GM18907 (cell line): ENCODE results near the gene CCDC78.
"Not testable (repeated sequence)": the region's sequence is repeated elsewhere in the genome, so short reads cannot be mapped to it uniquely, and the experiment has no call there.

Source experiments
- ATAC-seq: cut with Tn5 transposase; IDR thresholded peaks from one replicate; pipeline ENCODE4 v1.9.1; 2021; ENCODE audit warnings: mild to moderate bottlenecking, moderate library complexity; ENCODE audit not compliant: unreplicated experiment

CCDC78 gene

DNA sequence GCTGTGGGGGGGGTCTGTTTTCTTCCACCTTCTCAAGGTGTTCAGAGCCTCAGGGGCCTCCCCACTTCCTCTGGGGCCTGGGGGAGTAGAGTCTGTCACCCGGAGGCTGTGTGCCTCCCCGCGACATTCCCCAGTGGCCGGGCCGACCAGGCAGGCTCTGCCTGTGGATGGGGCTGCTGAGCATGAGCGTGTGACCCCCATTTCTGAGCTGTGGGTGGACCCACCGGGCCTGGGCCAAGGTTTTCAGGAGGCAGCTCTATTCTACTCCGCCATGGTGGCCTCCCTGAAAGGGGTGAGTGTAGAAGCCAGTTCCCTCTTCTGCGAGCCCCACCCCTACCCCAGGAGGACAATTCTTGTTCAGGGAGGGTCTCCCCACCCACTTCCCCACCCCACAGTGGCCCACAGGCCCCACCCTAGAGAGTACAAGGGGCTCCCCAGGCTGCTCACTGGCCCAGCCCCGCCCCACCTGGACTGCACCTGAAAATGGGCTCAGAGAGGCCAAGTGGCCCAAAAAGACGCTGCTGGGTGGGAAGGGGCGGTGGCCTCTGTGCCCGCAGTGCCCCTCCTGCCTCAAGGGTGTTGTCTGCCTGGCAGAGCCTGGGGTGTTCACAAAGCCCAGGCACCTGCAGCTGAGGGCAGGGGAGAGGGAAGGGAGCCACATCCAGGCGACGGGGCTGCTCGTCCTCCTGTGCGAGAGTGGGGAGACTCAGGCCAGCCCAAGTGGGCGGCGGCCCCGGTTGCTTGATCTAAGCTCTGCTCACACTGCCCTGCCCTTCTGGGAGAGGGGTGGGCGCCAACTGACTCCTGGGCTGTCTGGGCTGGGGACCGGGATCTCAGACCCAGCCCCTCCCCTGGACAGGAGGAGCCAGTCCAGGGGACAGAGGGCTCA is 35.6 kb upstream of the CCDC78 start:
- no peak for ATAC-seq

DNA sequence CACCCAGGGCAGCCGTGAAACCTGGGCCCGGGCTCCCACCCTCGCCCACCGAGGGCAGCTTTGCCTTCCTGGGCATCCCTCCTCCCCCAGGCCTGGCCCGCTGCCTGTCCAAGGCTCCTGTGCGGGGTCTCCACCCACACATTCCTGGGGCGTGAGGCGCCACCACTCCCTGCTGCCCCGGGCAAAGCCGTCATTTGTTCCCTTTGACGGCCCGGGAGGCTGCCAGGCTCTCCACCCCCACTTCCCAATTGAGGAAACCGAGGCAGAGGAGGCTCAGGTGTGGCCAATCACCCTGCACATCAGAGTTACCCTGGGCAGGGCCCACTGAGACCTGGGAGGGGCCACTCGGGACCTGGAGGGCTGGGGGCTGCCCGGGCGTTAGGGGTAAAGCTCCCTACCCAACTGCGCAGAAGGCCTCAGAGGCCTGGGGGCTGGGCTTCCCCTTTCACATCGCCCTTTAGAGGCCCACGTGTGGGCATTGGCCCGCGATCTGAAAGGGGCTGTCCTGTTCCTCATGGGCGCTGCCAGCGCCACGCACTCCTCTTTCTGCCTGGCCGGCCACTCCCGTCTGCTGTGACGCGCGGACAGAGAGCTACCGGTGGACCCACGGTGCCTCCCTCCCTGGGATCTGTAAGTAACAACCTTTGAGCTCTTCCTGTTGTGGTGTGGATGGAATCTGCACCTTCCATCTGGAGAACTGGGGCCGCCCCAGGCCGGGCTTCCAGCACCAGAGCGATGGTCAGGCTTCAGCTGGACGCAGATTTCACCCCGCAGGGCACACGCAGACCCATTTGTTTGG is 34.5 kb upstream of the CCDC78 start, which contains the start of gene MSLN:
TSS of gene MSLN (plus strand) at position 190 of the 799 bp plus-strand sequence. CDS start 1,947 bp downstream, outside the sequence.
- no peak for ATAC-seq

DNA sequence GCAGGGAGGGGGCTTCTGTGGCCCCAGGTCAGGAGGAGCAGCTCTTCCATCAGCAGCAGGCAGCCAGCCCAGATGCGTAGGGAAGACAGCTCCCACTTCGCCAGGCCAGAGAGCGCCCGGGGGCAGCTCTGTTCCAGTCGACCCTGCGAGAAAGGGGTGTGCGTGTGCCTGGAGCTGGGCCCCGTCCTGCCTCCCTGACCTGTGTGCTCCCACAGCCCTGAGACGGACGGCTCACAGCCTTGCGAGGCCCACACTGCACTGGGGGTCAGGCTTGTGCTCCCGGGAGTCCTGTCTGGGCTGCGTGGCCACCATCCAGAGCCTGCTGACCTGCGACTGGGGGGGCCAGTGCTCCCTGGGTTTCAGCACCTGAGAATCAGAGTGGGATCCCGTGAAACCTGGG is 33.8 kb upstream of the CCDC78 start:
- no peak for ATAC-seq

DNA sequence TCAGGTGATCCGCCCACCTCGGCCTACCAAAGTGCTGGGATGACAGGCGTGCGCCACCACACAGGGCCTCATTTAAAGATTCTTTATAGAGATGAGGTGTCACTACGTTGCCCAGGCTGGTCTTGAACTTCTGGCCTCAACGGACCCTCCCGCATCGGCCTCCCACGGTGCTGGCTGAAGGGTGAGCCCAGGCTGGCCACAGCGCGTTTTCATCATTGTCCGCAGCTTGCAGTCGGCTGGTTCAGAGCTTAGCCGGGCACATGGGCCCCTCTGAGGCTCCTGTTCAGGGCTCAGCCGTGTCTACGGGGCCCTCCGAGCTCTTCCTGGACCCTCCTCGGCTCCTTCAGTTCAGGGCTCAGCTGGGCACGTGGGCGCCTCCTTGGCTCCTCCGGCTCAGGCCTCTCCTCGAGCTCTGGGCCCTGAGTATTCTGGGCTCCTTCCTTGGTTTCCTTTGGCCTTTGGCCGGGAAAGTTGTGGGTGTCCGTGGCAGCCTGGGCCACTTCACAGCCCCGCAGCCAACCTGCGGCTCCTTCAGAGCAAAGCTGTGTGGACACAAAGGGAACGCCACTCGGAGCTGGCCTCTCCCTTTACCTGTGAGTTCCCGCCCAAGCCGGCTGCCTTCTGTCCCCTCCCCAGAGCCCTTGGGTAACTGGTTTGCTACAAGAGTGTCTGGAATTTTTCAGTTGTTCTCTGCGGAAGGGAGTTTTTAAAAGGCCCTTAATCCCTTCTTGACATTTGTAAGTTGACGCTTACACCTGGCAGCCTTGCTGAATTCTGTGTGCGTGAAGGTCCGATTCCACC is 33.1 kb upstream of the CCDC78 start:
- ATAC-seq: no peak

DNA sequence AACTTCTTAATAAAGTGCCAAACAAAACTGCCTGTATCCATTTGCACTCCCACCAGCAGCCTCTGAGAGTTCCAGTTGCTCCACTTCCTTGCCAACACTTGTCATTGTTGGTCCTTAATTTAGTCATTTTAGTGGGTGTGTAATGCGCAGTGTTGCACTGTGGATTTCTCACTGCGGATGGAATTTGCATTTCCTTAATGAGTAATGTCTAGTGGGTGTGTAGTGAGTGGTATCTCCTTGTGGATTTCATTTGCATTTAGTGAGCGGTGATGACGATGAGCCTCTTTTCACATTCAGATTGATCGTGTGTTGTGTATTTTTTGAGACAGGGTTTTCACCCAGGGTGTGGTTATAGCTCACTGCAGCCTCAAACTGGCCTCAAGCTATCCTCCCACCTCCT is 30.2 kb upstream of the CCDC78 start:
- ATAC-seq: no peak

DNA sequence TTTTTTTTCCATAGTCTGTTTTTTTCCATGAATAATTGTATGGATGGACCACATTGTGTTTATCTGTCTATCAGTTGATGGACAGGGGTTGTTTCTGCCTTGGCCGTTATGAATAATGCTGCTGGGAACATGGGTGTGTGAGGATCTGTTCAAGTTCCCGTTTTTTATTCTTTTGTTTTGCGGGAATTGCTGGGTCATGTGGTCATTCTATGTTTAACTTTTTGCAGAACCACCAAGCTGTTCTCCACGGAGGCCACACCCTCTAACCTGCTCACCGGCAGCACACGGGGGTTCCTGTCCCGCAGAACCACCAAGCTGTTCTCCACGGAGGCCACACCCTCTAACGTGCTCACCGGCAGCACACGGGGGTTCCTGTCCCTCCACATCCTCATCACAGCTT is 28.4 kb upstream of the CCDC78 start:
- no peak for ATAC-seq

DNA sequence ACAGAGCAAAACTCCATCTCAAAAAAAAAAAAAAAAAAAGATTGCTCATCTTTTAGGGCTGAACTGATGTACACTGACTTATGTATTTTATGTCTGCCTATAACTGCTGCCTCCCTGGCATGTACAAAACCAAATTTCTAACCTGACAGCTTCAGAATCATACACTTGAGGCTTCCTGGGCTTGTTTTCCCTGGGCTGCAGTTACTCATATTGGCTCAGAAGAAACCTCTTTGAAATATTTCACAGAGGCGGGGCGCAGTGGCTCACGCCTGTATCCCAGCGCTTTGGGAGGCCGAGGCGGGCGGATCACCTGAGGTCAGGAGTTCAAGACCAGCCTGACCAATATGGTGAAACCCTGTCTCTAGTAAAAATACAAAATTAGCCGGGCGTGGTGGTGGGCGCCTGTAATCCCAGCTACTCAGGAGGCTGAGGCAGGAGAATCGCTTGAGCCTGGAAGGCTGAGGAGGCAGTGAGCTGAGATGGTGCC is 27.9 kb upstream of the CCDC78 start:
- not testable (repeated sequence) for ATAC-seq

DNA sequence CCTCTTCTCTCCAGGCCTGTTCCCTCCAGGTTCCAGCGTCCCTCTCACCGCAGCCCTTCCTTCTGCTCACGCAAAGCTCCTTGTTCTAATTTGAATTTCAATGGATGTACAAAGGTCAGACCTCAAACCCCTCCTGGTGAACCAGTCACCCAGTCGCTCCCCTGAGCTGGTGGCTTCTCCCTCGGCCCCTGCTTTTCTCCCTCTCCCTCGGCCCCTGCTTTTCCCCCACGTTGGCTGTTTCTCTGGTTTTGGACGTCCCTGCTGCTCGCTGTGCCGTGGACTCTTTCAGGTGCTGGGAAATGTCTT is 25.7 kb upstream of the CCDC78 start:
- no peak for ATAC-seq

DNA sequence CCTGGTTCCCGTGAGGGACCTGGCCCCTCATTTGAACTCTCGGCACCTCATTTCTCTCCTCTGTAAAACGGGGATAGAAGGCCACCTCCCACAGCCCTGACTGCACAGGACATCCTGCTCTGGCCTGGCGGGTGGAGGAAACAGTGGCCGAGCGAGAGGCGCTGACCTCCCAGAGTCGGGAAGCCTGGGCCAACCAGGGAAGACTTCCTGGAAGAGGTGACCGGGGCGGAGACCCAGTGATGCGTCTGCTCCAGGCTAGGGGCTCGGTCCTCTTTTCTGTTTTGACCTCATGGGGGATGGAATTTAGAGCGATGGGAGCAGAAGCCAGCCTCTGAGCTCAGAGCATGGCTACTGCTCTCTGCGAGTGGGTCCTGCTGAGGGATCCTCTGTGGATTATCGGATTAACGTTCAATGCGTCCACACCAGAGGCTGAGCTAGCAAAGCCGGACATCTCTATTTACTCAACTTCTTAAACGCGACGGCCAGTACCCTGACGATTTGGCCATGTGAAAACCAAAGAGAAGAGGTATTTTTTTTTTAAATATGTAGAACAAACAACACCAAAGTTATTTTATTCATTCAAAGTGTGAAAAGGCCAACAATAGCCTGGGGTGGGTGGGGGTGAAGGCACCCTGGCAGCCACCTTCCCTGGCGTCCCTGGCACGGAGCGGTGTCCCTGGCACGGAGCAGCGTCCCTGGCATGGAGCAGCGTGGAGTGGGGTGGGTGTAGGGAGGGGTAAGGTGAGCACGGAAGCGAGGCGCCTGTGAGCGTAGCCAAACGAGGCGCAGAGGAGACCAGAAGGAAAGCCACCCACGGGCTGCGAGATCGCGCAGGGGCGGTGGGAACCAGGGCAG is 25.1 kb upstream of the CCDC78 start:
- no peak for ATAC-seq

DNA sequence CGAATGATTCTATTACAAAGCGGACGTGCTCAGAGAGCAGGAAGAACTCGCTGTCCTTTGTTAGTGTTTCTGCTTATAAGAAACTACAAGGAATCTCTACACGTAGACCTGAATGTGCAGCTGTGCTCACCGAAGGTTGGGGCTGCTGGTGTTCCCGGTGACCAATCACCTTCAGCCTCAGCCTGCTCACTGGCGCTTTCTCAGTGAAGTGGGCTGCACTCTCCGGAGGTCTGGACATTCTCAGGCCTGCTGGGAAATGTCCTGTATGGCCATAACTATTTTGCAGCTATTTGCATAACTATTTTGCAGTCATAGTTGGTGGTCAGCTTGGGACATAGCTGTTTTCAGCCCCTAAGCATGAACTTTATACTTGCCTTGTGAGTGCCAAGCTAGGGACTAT is 24.2 kb upstream of the CCDC78 start:
- no peak for ATAC-seq

DNA sequence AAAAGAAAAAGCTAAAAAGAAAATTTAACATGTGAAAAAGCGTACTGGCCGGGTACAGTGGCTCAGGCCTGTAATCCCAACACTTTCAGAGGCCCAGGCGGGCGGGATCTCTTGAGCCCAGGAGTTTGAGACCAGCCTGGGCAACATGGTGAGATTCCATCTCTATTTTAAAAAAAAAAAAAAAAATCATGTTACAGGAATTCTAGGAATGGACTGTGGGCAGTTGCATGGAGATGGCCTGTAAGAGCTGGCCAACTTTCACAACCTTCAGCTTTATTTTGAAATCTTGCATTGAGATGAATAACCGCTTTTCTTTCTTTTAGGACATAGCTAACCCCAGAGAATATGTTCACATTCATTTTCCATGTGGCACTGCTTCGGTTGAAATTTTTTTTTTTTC is 22.8 kb upstream of the CCDC78 start:
- ATAC-seq: no peak

DNA sequence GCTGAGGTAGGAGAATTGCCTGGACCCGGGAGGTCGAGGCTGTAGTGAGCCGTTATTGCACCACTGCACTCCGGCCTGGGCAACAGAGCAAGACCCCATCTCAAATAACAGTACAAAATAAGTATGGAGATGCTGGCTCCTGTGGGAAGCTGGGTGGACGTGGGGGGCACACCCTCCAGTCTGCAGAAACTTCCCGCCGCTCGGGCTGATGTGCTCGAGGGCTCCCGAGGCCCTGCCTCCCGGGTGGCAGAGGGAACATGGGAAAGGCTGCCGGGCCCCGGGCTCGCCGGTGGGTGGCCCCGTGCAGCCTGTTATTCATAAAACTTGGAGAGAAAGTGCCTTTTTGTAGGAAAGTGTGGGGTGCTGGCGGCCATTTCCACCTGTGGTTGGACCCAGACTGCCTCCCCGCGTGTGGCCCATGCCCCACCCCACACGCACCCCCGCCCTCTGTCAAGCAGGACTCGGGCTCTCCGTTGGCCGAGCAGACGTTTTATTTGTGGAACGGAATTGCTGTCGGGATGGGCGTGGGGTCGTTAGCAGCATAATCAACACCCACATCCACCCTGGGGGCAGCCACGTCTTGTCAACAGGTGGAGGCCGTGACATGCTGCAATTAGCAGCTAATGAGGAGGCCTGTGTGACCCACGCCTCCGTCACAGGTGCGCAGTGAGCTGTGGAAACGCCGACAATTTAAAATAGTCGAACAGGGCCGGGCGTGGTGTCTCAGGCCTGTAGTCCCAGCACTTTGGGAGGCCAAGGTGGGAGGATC is 21.9 kb upstream of the CCDC78 start:
- ATAC-seq: no peak

DNA sequence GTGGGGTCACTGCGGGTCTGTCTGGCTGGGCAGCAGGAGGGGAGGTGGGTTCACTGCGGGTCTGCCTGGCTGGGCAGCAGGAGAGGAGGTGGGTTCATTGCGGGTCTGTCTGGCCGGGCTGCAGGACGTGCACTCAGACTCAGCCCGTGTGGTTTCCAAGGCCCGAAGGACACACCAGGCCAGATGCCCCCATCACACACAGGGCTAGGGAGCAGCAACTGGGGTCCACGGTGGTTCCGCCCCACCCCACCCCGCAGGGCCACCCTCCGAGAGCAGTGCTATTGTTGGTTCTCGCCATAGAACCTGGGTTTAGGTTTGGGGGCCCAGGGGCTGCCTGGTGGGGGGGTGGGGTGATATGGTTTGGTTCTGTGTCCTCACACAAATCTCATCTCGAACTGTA is 20.4 kb upstream of the CCDC78 start:
- no peak for ATAC-seq

DNA sequence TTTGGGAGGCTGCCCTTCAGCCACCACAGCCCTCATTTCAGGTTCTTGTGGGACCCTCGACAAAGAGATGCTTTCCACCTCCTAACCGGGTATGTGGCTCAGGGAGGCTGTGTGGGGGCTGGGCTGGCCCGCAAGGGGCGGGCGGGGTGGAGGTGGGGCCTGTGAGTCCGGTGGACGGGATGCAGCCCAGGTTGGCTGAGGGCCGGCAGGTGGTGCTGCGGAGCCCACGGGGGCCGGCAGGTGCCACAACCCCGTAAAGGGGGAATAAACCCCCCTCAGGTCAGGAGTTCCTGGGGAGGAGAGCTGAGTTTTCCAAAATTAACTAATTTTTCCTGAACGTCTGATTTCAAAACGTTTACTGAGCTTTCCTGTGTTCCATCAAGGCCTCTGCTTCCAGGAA is 19.5 kb upstream of the CCDC78 start:
- ATAC-seq: no peak

DNA sequence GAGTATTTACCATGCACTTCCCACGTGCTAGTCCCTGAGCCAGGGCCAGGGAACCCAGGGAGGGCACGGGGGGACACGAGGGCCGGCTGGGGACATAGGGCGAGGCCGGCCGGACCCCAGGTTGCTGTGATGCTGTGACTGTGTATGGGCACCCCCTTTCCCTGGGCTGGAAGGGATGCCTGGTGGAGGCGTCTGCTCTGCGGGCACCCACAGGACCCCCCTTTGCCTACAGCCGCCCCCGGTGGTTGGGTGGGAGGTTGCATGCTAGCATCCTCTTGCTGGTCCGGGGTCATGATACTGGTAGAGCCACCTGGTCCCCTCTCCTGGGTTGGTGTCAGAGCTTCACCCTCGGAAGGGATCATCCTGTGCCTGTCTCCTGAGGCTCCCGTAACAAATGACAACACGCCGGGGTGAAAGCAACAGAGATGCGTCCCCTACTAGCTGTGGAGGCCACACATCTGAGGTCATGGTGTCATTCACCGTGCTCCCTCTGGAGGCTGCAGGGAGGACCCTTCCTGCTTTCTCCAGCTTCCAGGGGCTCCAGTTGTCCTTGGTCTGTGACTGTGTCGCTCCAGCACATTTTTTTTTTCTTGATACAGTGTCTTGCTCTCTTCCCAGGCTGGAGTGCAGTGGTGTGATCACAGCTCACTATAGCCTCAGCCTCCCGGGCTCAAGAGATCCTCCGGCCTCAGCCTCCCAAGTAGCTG is 17.7 kb upstream of the CCDC78 start:
- ATAC-seq: no peak

DNA sequence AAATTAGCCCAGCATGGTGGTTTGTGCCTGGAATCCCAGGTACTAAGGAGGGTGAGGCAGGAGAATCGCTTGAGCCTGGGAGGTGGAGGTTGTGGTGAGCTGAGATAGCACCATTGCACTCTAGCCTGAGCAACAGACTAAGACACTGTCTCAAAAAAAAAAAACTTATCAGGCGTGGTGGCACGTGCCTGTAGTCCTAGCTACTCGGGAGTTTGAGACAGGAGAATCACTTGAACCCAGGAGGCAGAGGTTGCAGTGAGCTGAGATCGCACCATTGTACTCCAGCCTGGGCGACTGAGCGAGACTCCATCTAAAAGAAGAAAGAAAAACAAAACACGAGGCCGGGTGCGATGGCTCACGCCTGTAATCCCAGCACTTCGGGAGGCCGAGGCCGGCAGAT is 16.7 kb upstream of the CCDC78 start:
- not testable (repeated sequence) for ATAC-seq

DNA sequence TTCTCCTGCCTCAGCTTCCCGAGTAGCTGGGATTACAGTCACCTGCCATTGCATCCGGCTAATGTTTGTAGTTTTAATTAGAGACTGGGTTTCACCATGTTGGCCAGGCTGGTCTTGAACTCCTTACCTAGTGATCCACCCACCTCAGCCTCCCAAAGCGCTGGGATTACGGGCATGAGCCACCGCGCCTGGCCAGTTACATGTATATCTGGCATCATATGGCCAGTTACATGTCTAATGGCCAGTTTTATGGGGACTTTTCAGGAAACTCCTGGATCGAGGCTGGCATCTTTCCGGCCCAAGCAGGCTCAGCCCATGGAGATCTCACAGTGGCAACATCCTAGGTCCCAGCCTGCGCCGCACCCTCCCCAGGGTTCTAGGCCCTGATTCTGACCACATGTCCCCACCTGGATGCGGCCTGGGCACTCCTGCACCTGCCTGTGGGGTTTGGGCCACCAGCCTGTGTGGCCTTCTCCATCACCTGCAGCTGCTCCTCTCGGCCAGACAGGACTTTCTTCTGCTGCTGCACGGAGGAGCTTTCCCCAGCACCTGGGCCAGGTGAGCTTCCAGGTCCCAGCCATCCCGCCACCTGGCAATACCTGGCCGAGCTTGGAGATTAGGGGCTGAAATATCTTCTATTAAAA is 15.9 kb upstream of the CCDC78 start:
- ATAC-seq: no peak

DNA sequence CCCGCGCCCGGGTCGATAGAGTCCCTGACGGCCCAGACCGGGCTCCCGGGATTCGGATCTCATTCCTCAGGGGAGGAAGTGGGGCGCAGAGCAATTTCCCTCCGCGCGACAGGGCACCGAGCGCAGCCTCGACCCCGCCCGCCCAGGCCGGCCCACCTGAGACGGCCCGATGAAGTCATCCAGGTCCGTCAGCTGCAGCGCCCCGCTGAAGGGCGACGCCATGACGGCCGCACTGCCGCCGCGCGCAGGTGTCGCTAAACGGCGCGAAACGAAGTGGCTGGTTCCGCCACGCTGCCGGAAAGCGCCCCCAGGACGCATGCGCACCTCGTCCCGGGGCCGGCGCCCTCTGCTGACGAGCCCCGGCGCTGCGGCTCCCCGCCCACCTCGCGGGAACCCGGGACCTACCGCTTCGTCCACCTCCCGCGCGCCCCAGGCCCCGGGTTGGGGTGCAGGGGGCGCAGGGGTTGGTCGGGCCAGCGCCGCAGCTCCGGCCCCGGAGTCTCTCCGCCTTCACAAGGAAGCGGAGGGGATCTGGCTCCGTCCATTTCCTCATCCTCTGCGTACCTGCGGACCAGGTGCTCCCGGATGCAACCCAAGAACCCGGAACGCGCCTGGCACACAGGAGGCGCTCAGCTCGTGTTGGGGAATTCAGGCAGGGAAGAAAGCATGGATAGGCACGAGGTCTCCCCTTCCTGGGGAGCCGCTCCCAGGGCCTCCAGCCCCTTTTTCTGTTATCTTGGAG is 14.7 kb upstream of the CCDC78 start, which contains the start of gene CIAO3:
TSS of gene CIAO3 (minus strand) at position 234 of the 742 bp plus-strand sequence. CDS start at position 222, 12 bp downstream.
- ATAC-seq: peak; percentile 75
